H9 (cell line): ENCODE measurements around the gene CC2D1A. TPM values are rescaled to one million over a fixed set of nuclear protein-coding genes. Genes with fewer than 3 reads are reported as not detected.

Source experiments
- DNase-seq: peaks from one replicate; pipeline ENCODE4 v3.0.0-alpha.2; 2017
- H2AFZ ChIP-seq: one replicate; pipeline ENCODE4 v1.6.1; 2013; ENCODE audit warnings: mild to moderate bottlenecking, low read length, control low read depth, moderate library complexity
- H2AK5ac ChIP-seq: 2 replicates; pipeline ENCODE4 v1.6.1; 2013; ENCODE audit warnings: low read length, control low read depth, mixed read lengths; ENCODE audit not compliant: insufficient read length
- H2BK120ac ChIP-seq: one replicate; pipeline ENCODE4 v1.6.1; 2013; ENCODE audit warnings: low read depth, mild to moderate bottlenecking, low read length, control low read depth, inconsistent platforms; ENCODE audit not compliant: poor library complexity, severe bottlenecking
- H2BK12ac ChIP-seq: 2 replicates; pipeline ENCODE4 v1.6.1; 2013; ENCODE audit warnings: low read length, control low read depth, mixed read lengths, low read depth; ENCODE audit not compliant: insufficient read length
- H2BK15ac ChIP-seq: 2 replicates; pipeline ENCODE4 v1.6.1; 2013; ENCODE audit warnings: low read depth, low read length, control low read depth
- H2BK20ac ChIP-seq: one replicate; pipeline ENCODE4 v1.6.1; 2013; ENCODE audit warnings: low read depth, mild to moderate bottlenecking, low read length, control low read depth, inconsistent platforms; ENCODE audit not compliant: poor library complexity, severe bottlenecking
- H2BK5ac ChIP-seq: 2 replicates; pipeline ENCODE4 v1.6.1; 2013; ENCODE audit warnings: low read length, control low read depth, mixed read lengths; ENCODE audit not compliant: insufficient read length
- H3K14ac ChIP-seq: 2 replicates; pipeline ENCODE4 v1.6.1; 2013; ENCODE audit warnings: low read length, control low read depth; ENCODE audit not compliant: insufficient read depth
- H3K18ac ChIP-seq: 2 replicates; pipeline ENCODE4 v1.6.1; 2013; ENCODE audit warnings: low read depth, mild to moderate bottlenecking, mixed read lengths, low read length, control low read depth; ENCODE audit not compliant: insufficient read length
- H3K23ac ChIP-seq: 2 replicates; pipeline ENCODE4 v1.6.1; 2013; ENCODE audit warnings: low read length, control low read depth, mixed read lengths, low read depth; ENCODE audit not compliant: insufficient read length
- H3K23me2 ChIP-seq: 2 replicates; pipeline ENCODE4 v1.6.1; 2013; ENCODE audit warnings: low read depth, mild to moderate bottlenecking, mixed read lengths, low read length, control low read depth; ENCODE audit not compliant: insufficient read length, poor library complexity, severe bottlenecking
- H3K27ac ChIP-seq: 2 replicates; pipeline ENCODE4 v1.5.1; 2013; ENCODE audit warnings: low read length, control low read depth, mixed read lengths, low read depth; ENCODE audit not compliant: insufficient read length
- H3K27me3 ChIP-seq: 2 replicates; pipeline ENCODE4 v1.6.1; 2013; ENCODE audit warnings: low read length, control low read depth, inconsistent platforms; ENCODE audit not compliant: insufficient read depth
- H3K4ac ChIP-seq: 2 replicates; pipeline ENCODE4 v1.6.1; 2013; ENCODE audit warnings: low read depth, mild to moderate bottlenecking, control low read depth, inconsistent platforms, low read length, moderate library complexity
- H3K4me1 ChIP-seq: 2 replicates; pipeline ENCODE4 v1.6.1; 2013; ENCODE audit warnings: low read length, control low read depth, inconsistent platforms; ENCODE audit not compliant: insufficient read depth
- H3K4me2 ChIP-seq: 2 replicates; pipeline ENCODE4 v1.6.1; 2013; ENCODE audit warnings: low read length, control low read depth, mixed read lengths; ENCODE audit not compliant: insufficient read length, insufficient read depth
- H3K56ac ChIP-seq: 2 replicates; pipeline ENCODE4 v1.6.1; 2013; ENCODE audit warnings: low read depth, mild to moderate bottlenecking, mixed read lengths, low read length, control low read depth; ENCODE audit not compliant: insufficient read length
- H3K79me1 ChIP-seq: 2 replicates; pipeline ENCODE4 v1.6.1; 2013; ENCODE audit warnings: low read depth, mild to moderate bottlenecking, moderate library complexity, low read length, control low read depth, inconsistent platforms; ENCODE audit not compliant: insufficient read depth, poor library complexity, severe bottlenecking
- H3K79me2 ChIP-seq: 2 replicates; pipeline ENCODE4 v1.6.1; 2013; ENCODE audit warnings: low read length, control low read depth, inconsistent platforms; ENCODE audit not compliant: insufficient read depth
- H3K9ac ChIP-seq: 2 replicates; pipeline ENCODE4 v1.6.1; 2013; ENCODE audit warnings: low read length, control low read depth, mixed read lengths; ENCODE audit not compliant: insufficient read length; ENCODE audit errors: extremely low read depth
- H3K9me3 ChIP-seq: one replicate; pipeline ENCODE4 v1.6.1; 2013; ENCODE audit warnings: low read depth, low read length, inconsistent platforms; ENCODE audit not compliant: control insufficient read depth
- H3T11ph ChIP-seq: one replicate; pipeline ENCODE4 v1.6.1; 2013; ENCODE audit warnings: mild to moderate bottlenecking, low read length, control low read depth, inconsistent platforms
- H4K20me1 ChIP-seq: one replicate; pipeline ENCODE4 v1.6.1; 2013; ENCODE audit not compliant: control insufficient read depth, insufficient read length, insufficient read depth
- H4K5ac ChIP-seq: 2 replicates; pipeline ENCODE4 v1.6.1; 2013; ENCODE audit warnings: low read depth, mild to moderate bottlenecking, mixed read lengths, low read length, control low read depth; ENCODE audit not compliant: insufficient read length
- H4K8ac ChIP-seq: replicated peaks from 2 replicates; pipeline ENCODE4 v1.6.1; 2013; ENCODE audit warnings: low read length, control low read depth, mixed read lengths, low read depth; ENCODE audit not compliant: insufficient read length
- H4K91ac ChIP-seq: 2 replicates; pipeline ENCODE4 v1.6.1; 2013; ENCODE audit warnings: low read depth, mild to moderate bottlenecking, moderate library complexity, mixed read lengths, low read length, control low read depth; ENCODE audit not compliant: insufficient read length
- H3K27ac Mint-ChIP-seq, 3 experiments: 2 replicates in 2 of 3; 3 replicates in 1 of 3; pipeline ENCODE4 v1.8.0; 2020 to 2021; ENCODE audit warnings: mixed read lengths in 3 of 3, mild to moderate bottlenecking in 1 of 3, moderate library complexity in 1 of 3
- H3K27me3 Mint-ChIP-seq: 2 replicates; pipeline ENCODE4 v1.8.0; 2021; ENCODE audit warnings: low read depth, mild to moderate bottlenecking, moderate library complexity, mixed read lengths
- H3K36me3 Mint-ChIP-seq, 3 experiments: 2 replicates in 2 of 3; 3 replicates in 1 of 3; pipeline ENCODE4 v1.8.0; 2020 to 2021; ENCODE audit warnings: low read depth in 3 of 3, mixed read lengths in 3 of 3; ENCODE audit not compliant: insufficient read depth in 1 of 3
- H3K4me1 Mint-ChIP-seq, 2 experiments: 2 replicates each; pipeline ENCODE4 v1.8.0; 2020; ENCODE audit warnings: mixed read lengths in 2 of 2
- H3K4me3 Mint-ChIP-seq, 2 experiments: 2 replicates in 1 of 2; 3 replicates in 1 of 2; pipeline ENCODE4 v1.8.0; 2020 to 2021; ENCODE audit warnings: mild to moderate bottlenecking in 2 of 2, mixed read lengths in 2 of 2, moderate library complexity in 1 of 2
- H3K9me3 Mint-ChIP-seq, 2 experiments: 2 replicates in 1 of 2; 3 replicates in 1 of 2; pipeline ENCODE4 v1.8.0; 2020; ENCODE audit warnings: mild to moderate bottlenecking in 2 of 2, mixed read lengths in 2 of 2, moderate library complexity in 1 of 2
- CTCF ChIP-seq: fragments of 200-600 bp; sonication (generic); conservative IDR thresholded peaks from 3 replicates; pipeline ENCODE4 v1.8.0; 2021; ENCODE audit warnings: antibody characterized with exemption, mild to moderate bottlenecking
- WGBS: extraction: QIAGEN DNeasy Blood & Tissue Kit; methylation state at CpG from one replicate; pipeline ENCODE4 v1.1.7; 2013; ENCODE audit warnings: missing lambda C conversion rate, low lambda C conversion rate, mixed read lengths; ENCODE audit not compliant: insufficient read length; ENCODE audit errors: extremely low coverage; 5-methylcytosine and 5-hydroxymethylcytosine counted together
- total RNA-seq: library from RNA; stranded (reverse); gene quantifications from 2 replicates; pipeline ENCODE4 v1.2.1, GENCODE V29; 2021

The CC2D1A gene
- total RNA-seq, 1 experiment from 2014 or later, result 48.5 TPM

DNA sequence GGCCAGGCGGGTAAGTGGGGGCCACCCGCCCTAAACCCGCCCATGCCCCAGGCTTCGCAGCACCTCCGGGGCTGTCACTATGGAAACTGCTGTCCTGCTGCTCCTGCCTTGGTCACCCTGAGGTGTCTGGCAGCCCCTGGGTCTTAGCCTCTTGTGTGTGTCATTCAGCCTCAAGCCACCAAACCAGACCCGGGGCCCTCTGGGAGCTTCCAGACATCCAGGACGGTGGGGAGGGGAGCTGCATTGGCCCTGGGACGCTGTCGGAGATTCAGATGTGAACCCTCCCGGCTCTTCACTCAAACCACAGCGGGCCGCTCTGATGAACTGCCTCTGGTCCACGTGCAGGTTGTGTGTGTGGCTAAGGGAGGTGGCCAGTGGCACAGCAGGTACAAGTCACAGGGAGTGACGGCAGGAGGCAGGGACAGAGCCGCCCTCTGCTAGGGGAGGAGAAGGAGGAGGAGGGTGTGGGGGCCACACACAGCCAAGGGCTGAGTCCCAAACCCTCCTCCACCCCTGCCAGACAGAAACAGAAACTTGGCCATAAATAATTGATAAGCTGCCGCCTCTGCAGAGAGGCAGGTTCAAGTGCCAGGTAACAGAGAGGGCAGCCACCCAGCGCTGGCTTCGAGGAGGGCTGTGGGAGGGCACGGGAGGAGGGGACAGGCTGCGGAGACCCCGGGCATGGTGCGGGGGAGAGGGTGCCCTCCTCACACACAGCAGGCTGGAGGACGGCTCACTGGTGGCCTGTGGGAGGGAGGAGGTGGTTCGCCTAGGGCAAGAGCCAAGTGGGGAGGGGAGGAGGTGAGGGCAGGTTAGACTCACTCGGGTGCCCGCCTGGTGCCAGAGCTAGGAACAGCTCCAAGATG is 21.0 kb upstream of the CC2D1A start:
- no peaks in the 10 kb centered on the region for H3K36me3 Mint-ChIP-seq
- H3K4me1 Mint-ChIP-seq, result peaks cover 20 to 27% of the 10 kb centered on the region in 2 experiments
- no CpG with 5 or more reads among the region's 26 CpGs for WGBS
- no peak overlapping the region for H3K18ac ChIP-seq
- no peaks in the 10 kb centered on the region for H3K79me2 ChIP-seq
- no peak overlapping the region for H4K5ac ChIP-seq
- H3K9me3 Mint-ChIP-seq, result no peaks in the 10 kb centered on the region; a peak in 1 of 5 replicates
- no peak overlapping the region for H4K91ac ChIP-seq
- no peak overlapping the region for H2AFZ ChIP-seq
- no peak overlapping the region for H2BK15ac ChIP-seq
- H3K9me3 ChIP-seq, result no peaks in the 10 kb centered on the region
- no peak overlapping the region; the same call in 1 of the 2 replicates for H3K14ac ChIP-seq
- peaks cover 3% of the 10 kb centered on the region; the same call in 1 of the 2 replicates for H3K4me1 ChIP-seq
- no peak overlapping the region for H2BK20ac ChIP-seq
- no peak overlapping the region for H3K9ac ChIP-seq
- no peak overlapping the region for H3K27ac Mint-ChIP-seq
- no peak overlapping the region for H3K23ac ChIP-seq
- H3K4me3 Mint-ChIP-seq, result no peak overlapping the region
- H3K4me2 ChIP-seq, result no peak overlapping the region
- H3K23me2 ChIP-seq, result peaks cover 3% of the 10 kb centered on the region
- H3K4ac ChIP-seq, result no peak overlapping the region
- H3K56ac ChIP-seq, result no peak overlapping the region
- H3K27ac ChIP-seq, result no peak overlapping the region
- no peaks in the 10 kb centered on the region for H4K20me1 ChIP-seq
- no peaks in the 10 kb centered on the region for H3K79me1 ChIP-seq
- no peak overlapping the region for H2BK5ac ChIP-seq
- no peak overlapping the region for H3T11ph ChIP-seq
- H2BK12ac ChIP-seq, result no peak overlapping the region
- no peaks in the 10 kb centered on the region for H3K27me3 ChIP-seq
- no peak for DNase-seq
- no peak overlapping the region for H2BK120ac ChIP-seq
- H2AK5ac ChIP-seq, result no peak overlapping the region
- peaks cover 2% of the 10 kb centered on the region; the same call in 1 of the 2 replicates for H3K27me3 Mint-ChIP-seq
- TF ChIP-seq CTCF, result no peak
- no peak overlapping the region for H4K8ac ChIP-seq
